NCI-H345 treated with DMSO at 0.1 percent for 48 hours (cell line): ENCODE results near the gene PEX11A.
"Not testable (repeated sequence)": the region's sequence is repeated elsewhere in the genome, so short reads cannot be mapped to it uniquely, and the experiment has no call there.

Source experiments
- DNase-seq: peaks from one replicate; lab custom pipeline; 2025; ENCODE audit not compliant: unreplicated experiment; lab: John Stamatoyannopoulos, UW

The PEX11A gene, protein sequence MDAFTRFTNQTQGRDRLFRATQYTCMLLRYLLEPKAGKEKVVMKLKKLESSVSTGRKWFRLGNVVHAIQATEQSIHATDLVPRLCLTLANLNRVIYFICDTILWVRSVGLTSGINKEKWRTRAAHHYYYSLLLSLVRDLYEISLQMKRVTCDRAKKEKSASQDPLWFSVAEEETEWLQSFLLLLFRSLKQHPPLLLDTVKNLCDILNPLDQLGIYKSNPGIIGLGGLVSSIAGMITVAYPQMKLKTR

DNA sequence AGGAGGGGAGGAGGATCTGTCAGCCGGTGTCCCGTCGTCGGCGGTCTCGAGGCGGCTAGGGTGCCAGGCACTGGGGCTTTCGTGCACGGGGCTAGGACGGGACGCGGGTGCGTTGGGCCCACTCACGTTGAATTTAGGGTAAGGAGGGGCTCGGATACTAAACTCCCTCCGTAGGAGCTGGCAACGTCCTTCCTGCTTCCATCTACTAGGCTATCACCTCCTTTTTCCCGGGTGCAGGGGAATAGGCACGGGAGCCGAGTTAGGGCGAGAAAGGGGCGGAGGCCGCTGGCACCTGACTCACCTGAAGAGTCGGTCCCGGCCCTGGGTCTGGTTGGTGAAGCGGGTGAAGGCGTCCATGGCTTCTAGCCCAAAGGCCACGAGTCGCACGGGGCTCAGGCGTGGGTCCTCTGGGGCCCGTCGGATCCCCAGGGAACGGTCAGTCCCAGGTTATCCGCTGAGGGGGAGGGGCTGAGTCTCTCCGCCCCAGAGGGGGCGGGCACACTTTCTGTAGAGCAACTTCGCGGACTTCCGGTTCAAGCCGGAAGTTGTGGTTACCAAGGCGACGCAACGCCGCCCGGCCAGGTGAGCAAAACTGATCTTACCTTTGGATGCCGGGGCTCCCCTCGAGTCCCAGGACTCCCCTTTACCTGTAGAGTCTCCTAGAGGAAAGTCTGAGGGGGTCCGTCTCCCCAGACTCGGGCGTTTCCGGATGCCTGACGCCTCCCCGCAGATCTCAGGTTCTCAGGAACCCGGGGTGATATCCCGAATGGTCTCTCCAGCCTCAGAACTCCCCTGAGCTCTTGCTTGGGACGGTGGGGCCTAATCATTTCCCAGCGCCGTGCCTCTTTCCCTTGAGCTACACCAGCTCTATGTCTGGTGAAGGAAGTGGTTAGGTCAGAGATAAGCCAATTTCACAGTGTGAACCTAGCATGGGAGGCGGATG lies at the start of gene PEX11A, which contains the start of gene WDR93:
Gene PEX11A, minus strand, starts transcription at position 479 of the 943 bp plus-strand sequence. Its CDS starts 122 bp downstream, at position 357.
Gene WDR93, plus strand, starts transcription at position 536 of the 943 bp plus-strand sequence. CDS start 10,936 bp downstream, outside the sequence.
- DNase-seq, result peak; percentile 50

DNA sequence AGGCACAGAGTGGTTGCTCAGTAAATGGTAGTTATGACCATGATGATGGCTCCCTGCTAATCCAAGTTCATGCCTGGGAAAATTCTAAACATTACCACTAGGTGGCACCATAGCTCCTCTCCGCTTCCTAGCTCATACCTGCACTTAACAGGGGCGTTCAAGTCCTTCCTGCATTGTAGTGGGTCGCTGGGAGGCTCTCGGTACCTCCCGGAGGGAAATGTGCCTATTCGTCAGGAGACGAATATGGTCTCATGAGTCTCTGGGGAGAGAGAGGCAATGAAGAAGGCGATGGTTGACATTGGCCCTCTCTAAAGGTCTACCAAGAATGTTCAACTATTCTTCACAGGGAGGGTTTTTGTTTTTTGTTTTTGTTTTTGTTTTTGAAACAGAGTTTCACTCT lies 49.6 kb upstream of the PEX11A start:
- peak; percentile 37 for DNase-seq

DNA sequence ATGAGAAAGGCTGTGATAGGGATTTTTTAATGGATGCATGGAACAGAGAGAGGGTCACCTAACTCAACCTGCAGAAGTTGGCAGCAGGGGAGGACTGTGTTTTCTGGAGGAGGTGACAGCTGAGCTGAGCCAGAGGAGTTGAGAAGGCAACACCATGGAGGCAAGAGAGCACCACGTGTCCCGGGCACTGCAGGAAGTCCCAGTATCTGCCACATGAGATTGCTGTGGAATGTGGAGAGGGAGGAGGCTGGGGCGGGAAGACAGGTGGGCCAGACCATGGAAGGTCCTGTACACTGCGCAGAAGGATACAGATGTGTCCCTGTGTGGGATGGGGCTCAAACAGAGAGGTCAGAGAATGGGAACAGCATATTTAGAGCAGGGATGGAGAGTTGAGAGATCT lies 45.2 kb upstream of the PEX11A start:
- no peak for DNase-seq

DNA sequence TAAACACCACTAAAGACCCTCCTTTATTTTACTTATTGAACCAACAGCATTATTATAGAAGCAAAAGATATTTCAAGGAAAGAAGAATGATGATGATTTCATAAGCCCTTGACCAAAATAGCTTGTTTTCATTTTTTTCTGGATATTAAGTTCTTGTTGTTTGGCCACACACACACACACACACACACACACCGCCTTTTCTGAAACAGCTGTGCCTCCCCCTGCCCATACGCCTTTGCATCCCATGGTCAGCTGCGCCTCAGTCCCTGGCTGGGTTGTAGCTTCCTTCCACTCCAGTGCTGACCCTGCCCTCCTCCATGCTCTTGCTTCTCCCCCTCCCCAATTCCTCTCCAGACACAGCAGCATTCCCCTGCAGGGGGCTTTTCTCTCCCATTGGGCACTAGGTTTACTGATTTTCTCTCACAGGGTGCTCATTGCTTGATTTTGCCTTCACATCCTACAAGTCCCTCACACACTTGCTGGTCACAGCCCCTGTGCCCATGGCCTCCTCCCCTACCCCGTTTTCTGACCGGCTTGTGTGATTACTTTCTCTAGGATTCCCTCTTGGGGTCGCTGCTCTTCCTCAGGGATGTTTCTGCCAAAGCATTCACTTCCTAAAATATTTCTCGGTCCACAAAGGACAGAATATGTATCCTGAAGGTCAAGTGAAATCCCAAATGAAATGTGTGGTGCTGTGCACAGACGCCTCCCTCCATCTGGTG lies 42.1 kb upstream of the PEX11A start:
- no peak for DNase-seq

DNA sequence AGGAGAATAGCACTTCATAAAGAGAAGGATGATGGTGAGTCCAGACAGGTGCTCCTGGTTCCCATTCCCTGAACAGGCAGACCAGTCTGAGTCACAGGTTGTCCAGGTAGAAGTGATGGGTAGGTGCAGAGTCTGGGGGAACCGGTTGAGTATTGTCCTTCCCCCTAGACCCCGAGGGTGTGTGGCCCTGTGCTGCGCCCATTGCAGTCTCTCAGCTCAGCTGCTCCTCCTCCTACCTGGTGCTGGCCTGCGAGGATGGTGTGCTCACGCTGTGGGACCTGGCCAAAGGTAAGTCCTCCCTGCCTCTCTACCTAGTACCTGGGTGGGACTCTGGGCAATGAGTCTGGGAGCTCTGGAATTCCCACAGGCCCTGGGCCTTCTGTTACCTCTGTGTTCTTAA lies 40.7 kb upstream of the PEX11A start:
- no peak for DNase-seq

DNA sequence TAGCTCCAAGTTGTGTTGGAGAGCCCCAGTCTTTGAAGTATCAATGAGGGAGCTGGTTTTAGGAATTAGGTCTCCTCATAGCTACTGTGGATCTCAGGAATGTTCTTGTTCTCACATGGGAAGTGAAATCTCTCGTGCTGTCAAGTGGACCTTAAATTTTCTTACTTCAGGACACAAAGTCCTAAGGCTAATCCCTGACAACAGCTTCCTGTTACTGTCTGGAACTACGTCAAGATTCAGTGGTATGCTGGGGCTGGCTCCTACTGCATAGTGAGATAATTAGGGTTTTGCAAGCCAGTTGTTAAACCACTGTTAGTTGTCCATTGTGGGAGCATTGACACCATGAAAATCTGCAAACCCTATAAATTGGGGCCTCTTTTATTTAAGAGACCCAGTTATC lies 37.7 kb upstream of the PEX11A start:
- DNase-seq, result no peak

DNA sequence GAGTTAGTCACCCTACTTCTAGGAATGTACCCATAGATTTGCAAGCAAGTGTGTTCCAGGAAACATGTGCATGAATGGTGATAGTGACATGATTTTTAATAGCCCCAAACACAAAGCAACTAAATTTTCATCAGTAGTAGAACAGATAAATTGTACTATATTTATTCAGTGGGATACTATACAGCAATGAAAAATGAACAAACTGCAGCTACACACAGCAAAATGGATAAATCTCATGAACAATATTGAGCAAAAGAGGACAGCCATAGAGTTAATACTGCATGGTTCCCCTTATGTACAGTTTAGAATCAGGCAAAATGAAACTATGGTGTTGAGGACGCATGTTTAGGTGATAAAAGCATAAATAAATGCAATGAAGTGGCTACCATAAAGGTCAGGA lies 34.5 kb upstream of the PEX11A start:
- no peak for DNase-seq

DNA sequence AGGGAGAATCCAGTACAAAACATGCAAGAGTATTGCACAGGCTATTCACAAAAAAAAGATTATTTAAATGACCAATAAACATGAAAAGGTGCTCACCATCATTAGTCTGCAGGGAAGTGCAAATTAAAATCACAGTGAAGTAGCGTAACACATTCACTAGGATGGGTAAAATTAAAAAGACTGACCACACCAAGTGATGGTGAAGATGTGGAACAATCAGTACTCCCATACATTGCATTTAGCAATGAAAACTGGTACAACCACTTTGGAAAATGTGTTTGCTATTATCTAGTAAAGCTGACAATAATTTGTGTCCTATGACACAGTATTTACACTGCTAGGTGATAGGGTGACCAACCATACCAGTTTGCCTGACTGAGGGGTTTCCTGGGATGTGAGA lies 34.1 kb upstream of the PEX11A start:
- no peak for DNase-seq

DNA sequence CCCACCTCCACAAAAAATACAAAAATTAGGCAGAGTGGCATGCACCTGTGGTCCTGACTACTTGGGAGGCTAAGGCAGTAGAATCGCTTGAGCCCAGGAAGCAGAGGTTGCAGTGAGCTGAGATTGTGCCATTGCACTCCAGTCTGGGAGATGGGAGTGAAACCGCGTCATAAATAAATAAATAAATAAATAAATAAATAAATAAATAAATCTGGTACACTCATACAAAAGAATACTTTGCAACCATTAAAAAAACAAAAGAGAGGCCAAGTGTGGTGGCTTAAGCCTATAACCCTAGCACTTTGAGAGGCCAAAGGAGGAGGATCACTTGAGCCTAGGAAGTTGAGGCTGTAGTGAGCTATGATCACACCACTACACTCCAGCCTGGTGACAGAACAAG lies 32.5 kb upstream of the PEX11A start:
- no peak for DNase-seq

DNA sequence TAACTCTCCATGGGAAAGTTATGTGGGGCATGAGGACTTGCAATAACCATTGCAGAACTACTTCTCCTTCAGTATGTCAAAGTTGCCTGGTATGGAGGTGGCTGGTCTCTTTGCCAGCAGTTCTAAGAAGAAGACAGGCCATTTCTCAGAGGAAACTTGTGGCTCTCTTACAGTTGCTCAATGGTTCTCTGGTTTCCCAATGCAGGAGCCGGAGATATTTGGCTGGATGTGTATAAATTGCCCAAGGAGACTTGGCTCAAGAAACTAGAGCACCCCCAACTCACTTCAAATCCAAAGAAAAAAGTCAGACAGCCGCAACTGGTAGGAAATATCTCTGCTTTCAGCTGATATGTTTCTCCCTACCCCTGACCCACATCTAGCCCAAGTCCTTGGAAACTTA lies 24.2 kb upstream of the PEX11A start:
- DNase-seq, result no peak

DNA sequence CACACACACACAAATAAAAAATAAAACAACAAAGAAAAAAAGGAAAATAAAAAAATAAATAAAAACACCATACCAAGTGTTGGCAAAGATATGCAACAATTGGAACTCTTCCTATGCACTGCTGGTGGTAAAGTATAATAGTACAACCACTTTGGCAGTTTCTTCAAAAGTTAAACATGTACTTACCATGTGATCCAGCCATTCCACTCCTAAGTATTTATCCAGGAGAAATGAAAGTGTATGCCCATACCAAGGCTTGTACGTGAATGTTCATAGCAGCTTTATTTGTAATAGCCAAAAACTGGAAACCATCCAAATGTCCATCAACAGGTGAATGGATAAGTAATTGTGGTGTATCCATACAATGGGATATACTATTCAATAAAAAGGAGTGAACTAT lies 17.0 kb upstream of the PEX11A start:
- no peak for DNase-seq

DNA sequence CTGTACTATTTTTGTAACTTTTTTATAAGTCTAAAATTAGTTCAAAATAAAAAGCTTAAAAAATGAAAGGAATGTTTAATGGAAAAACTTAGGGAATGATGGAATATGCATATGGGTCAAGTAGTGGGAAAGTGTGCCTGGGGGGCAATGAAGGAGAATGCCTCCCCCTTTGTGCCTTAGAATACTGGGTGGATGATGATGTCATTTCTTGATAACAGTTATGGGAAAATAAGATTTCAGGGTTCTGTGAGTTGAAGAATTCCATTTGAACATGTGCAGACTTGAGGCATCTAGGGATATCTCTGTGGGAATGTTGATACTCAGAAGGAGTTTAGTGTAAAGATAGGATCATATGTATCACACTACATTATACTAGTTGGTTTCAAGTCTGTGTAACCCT lies 13.9 kb upstream of the PEX11A start:
- no peak for DNase-seq

DNA sequence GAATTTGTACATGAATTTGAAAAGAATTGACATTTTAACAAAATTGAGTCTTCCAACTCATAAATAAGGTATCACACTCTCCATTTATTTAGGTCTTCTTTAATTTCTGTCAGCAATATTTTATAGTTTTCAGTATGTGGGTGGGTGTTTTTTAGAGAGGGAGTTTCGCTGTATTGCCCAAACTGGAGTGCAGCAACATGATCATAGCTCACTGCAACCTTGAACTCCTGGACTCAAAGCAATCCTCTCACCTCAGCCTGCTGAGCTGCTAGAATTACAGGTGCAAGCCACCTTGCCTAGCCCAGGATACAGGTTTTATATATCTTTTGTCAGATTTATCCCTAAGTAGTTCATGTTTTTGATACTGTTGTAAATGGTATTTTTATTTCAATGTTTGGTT lies 4.6 kb upstream of the PEX11A start:
- no peak for DNase-seq

DNA sequence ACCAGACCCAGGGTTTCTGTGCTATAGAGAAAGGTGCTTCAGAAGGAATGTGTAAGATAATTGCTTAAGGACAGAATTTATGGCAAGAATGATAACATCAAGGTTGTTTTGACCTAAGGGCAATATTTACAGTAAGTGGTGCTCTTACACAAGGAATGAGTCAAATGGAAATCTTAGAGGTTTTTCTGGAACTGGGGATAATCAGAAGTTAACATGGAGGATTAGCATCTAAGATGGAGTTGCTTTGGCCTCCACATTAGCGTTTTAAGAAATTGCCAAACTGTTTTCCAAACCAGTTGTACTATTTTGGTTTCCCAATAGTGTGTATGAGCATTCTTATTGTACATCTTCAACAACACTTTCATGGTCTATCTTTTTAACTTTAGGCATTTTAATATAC lies 3.1 kb upstream of the PEX11A start:
- DNase-seq, result no peak

DNA sequence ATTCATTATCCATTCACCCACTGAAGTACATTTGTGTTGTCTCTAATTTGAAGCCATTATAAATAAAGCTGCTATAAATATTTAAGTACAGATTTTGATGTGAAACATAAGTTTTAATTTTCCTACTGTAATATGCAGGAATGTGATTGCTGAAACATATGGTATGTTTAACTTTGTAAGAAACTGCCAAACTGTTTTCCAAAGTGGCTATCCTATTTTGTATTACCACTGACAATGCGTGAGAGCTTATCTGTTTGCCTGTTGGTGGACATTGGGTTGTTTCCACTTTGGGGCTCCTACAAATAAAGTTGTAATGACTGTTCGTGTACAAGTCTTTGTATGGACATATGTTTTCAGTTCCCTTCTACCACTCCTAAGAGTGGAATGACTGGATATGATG lies 2.5 kb upstream of the PEX11A start:
- no peak for DNase-seq

DNA sequence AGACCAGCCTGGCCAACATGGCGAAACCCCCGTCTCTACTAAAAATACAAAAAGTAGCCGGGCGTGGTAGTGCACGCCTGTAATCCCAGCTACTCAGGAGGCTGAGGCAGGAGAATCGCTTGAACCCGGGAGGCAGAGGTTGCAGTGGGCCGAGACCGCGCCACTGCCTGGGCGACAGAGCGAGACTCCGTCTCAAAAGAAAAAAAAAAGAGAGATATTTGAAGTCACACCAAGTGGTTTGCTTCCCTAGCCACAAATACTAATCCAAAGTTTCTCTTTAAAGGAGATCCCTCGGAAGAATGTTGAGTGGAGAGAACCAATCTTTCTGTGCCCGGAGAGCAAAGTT lies 651 bp downstream of the PEX11A start:
- DNase-seq, result not testable (repeated sequence)

DNA sequence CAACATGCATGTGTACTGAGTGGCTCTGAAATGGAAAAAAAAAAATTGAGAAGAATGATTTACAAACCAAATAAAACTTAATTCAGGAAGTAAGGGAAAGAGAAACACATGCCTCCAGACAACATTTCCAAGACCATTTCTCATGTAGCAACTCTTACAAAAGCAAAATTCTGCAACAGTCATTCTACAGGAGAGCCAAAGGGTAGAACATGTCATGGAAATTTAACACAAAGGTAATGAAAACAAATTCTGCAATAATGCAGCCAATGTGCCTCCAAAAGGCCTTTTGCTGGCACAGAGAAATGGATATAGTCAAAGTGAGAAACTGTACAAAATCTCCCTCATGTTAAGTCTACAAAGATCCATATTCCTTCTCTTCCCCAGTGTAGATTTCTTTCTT lies 4.0 kb downstream of the PEX11A start:
- DNase-seq, result no peak

DNA sequence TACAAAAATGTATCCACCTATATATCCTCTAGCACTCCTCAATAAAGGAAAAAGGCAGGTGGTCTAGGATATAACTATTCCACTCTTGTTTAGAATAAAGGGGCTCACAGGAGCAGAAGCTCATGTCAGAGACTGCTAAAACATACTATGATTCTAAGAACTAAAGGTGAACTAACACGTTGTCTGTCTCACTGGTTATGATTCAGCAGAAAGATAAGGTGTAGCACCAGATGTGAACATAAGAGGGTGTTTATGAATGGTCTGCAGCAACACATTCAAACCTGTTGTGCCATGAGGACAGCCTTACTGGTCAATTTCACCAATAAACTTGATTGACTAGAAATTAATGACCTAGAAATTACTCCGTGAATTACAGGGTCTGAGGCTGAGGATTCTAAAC lies 4.6 kb downstream of the PEX11A start:
- DNase-seq, result no peak

DNA sequence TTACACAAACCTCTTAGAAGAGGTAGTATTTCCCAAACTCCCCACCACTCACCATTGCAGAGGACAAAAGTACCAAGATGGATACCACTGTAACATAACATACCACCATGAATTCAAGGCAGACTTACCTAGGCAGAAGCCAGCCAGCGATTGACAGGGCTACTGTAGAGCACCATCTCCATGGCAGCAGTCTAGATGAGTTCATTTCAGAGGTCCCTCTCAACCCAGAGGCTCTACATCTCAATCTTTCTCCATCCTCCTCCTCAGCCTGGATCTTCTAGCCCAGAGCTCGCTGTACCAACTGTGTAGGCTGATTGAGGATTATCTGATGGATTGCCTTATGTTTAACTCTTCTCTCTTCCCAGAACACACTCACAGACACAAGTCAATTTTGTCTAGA lies 9.4 kb downstream of the PEX11A start:
- no peak for DNase-seq

DNA sequence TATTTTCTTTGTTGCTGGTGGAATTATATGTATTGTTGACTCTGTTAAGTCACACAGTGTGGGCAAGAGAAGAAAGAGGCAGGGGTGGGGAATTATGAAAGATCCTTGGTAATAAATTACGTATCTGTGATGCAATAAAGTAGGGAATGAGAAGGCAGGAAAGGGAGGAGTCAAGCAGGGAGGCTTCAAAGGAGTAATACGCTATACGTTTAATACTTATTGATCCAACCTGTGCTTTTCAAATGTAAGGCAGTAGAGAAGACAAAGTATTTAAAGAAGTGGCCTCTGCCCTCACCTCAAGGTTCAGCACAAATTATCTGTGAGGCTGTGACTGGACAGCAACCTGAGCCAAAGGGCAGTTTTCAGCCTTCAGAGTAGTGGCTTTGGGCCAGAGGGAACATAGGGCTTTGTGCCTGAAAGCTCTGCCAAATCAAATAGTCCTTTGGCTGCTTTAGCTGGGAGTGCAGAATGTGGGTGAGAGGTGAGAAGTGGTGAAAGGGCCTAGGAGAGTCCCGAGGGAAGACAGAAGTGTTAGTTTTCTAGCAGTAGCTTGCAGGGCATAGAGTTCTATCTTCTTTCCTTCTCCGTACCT lies 10.2 kb downstream of the PEX11A start:
- DNase-seq, result no peak

DNA sequence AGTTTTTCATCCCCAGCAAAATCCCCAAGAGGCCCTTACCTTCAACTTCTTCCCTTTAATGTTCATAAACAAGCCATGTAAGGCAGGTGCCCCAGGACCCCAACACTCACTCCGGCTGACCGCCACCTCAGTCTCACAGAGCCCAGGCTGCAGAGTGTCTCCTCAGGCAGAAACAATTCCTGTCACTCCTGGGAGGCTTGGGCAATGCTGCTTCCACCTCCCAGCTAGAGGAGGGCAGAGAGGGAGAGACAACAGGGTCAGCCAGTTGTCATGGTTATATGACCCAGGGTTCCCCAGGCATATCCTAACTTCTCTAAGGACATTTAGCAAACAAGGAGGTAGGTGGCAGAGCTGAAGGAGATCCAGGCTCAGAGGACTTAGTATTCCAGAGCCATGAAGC lies 11.3 kb downstream of the PEX11A start, which contains the start of gene PLIN1:
Gene PLIN1, minus strand, starts transcription at position 156 of the 400 bp plus-strand sequence. CDS start 1,878 bp downstream, outside the sequence.
- no peak for DNase-seq
